K562 (cell line): Measurements from ENCODE around the gene MED16. TPM values are rescaled to one million over a fixed set of nuclear protein-coding genes. Genes with fewer than 3 reads are reported as not detected.
A peak's percentile ranks its signal among the peaks of the same experiment; 100 is the strongest.

Experiments used
- ATAC-seq: fragments of 200-7000 bp; cut with Tn5 transposase; 3 replicates; pipeline ENCODE4 v1.9.1; 2020; ENCODE audit warnings: moderate library complexity
- BruUV-seq: library from RNA; stranded (reverse); fragments of 400-500 nt; replicated peaks from 2 replicates; lab custom pipeline; 2021; lab: Mats Ljungman, UMichigan
- CTCF ChIA-PET: fragments of 300-600 bp; formaldehyde crosslinking; extraction: SDS; loops from one replicate; lab custom pipeline; 2021; ENCODE audit warnings: low intra/inter-chr PET ratio; lab: Yijun Ruan, JAX
- POLR2A ChIA-PET: fragments of 300-600, 350-650 bp; sonication (Branson Sonifier 250); formaldehyde crosslinking; extraction: SDS; loops from one replicate; lab custom pipeline; 2021; ENCODE audit warnings: antibody characterized with exemption, inconsistent platforms; lab: Yijun Ruan, JAX
- DNase-seq, 4 experiments: peaks; one replicate each; pipeline versions ENCODE4 v3.0.0 to v3.0.0-alpha.2; 2011 to 2018; ENCODE audit warnings: low spot score in 3 of 4, mixed read lengths in 3 of 4; ENCODE audit errors: extremely low read depth in 1 of 4
- FAIRE-seq: peaks from 2 replicates; lab custom pipeline; 2011; peaks lifted over from hg19 to GRCh38; lab: Jason Lieb, UNC
- H2AFZ ChIP-seq: 2 replicates; pipeline ENCODE4 v1.6.0; 2011; ENCODE audit warnings: low read depth, low read length, control low read depth, inconsistent platforms
- H3K27ac ChIP-seq: fragments of 200-600 bp; 3 replicates; pipeline ENCODE4 v1.8.0; 2011; ENCODE audit warnings: low read depth, mild to moderate bottlenecking, control low read depth, inconsistent platforms, low read length, moderate library complexity, mixed read lengths; ENCODE audit errors: extremely low read depth
- H3K27me3 ChIP-seq, 2 experiments: fragments of 300-600 bp in 1 of 2; 2 replicates in 1 of 2; 3 replicates in 1 of 2; pipeline versions ENCODE4 v1.6.0 to v1.8.0; 2011; ENCODE audit warnings: inconsistent platforms in 2 of 2, low read length in 2 of 2, mild to moderate bottlenecking in 1 of 2, mixed read lengths in 1 of 2, moderate library complexity in 1 of 2; ENCODE audit not compliant: control insufficient read depth in 2 of 2, insufficient read depth in 2 of 2
- H3K36me3 ChIP-seq: fragments of 300-600 bp; 3 replicates; pipeline ENCODE4 v1.8.0; 2011; ENCODE audit warnings: mild to moderate bottlenecking, low read length, inconsistent platforms; ENCODE audit not compliant: control insufficient read depth, insufficient read depth
- H3K4me1 ChIP-seq, 2 experiments: fragments of 200-600 bp in 1 of 2; replicated peaks in 1 of 2; 2 replicates in 1 of 2; 3 replicates in 1 of 2; pipeline versions ENCODE4 v1.5.1 to v1.8.0; 2011; ENCODE audit warnings: inconsistent platforms in 2 of 2, low read length in 2 of 2, mild to moderate bottlenecking in 1 of 2, mixed read lengths in 1 of 2, moderate library complexity in 1 of 2; ENCODE audit not compliant: control insufficient read depth in 2 of 2, insufficient read depth in 2 of 2
- H3K4me2 ChIP-seq: 2 replicates; pipeline ENCODE4 v1.6.1; 2011; ENCODE audit warnings: low read length, control low read depth, inconsistent platforms, mixed read lengths; ENCODE audit not compliant: insufficient read depth
- H3K4me3 ChIP-seq: fragments of 200-600 bp; sonication (generic), shearing (Covaris generic); 2 replicates; pipeline ENCODE4 v1.5.1; 2016; ENCODE audit warnings: control low read depth, inconsistent platforms
- H3K79me2 ChIP-seq: fragments of 200-600 bp; 3 replicates; pipeline ENCODE4 v1.8.0; 2011; ENCODE audit warnings: low read length, inconsistent platforms; ENCODE audit not compliant: control insufficient read depth, insufficient read depth
- H3K9ac ChIP-seq, 2 experiments: 2 replicates each; pipeline versions ENCODE4 v1.6.0 to v1.6.1; 2011; ENCODE audit warnings: low read depth in 2 of 2, low read length in 2 of 2, control low read depth in 1 of 2, inconsistent platforms in 1 of 2, mild to moderate bottlenecking in 1 of 2, mixed read lengths in 1 of 2; ENCODE audit not compliant: insufficient read depth in 1 of 2
- H3K9me1 ChIP-seq: one replicate; pipeline ENCODE4 v1.6.0; 2011; ENCODE audit warnings: inconsistent platforms, mild to moderate bottlenecking, low read length, moderate library complexity; ENCODE audit not compliant: control insufficient read depth, insufficient read depth
- H3K9me3 ChIP-seq: replicated peaks from 2 replicates; pipeline ENCODE4 v1.5.1; 2011; ENCODE audit warnings: low read depth, low read length, inconsistent platforms; ENCODE audit not compliant: control insufficient read depth, insufficient read depth
- H4K20me1 ChIP-seq: replicated peaks from 2 replicates; pipeline ENCODE4 v1.6.1; 2011; ENCODE audit warnings: low read length, inconsistent platforms, mixed read lengths; ENCODE audit not compliant: control insufficient read depth, insufficient read depth
- ARNT ChIP-seq, 2 experiments: fragments of 450-650 bp; IDR thresholded peaks; 2 replicates each; pipeline ENCODE4 v1.6.1; 2016; ENCODE audit warnings: mild to moderate bottlenecking in 1 of 2
- CXXC5 ChIP-seq: fragments of 250-450 bp; sonication (Bioruptor Pico); IDR thresholded peaks from 2 replicates; pipeline ENCODE4 v1.8.0; 2022; ENCODE audit warnings: inconsistent platforms, mild to moderate bottlenecking, moderate library complexity
- FOXP1 ChIP-seq: sonication (generic); formaldehyde crosslinking; IDR thresholded peaks from 2 replicates; pipeline ENCODE4 v1.8.0; 2022; ENCODE audit warnings: mild to moderate bottlenecking, missing genetic modification reagents
- NFATC3 ChIP-seq: fragments of 450-650 bp; IDR thresholded peaks from 2 replicates; pipeline ENCODE4 v1.6.1; 2017; ENCODE audit warnings: mild to moderate bottlenecking
- PHB ChIP-seq: fragments of 250-450 bp; sonication (Bioruptor Pico); IDR thresholded peaks from 2 replicates; pipeline ENCODE4 v1.5.0; 2021
- POLR3G ChIP-seq: IDR thresholded peaks from 2 replicates; pipeline ENCODE4 v1.6.1; 2011; ENCODE audit not compliant: insufficient read length, insufficient replicate concordance; ENCODE audit errors: extremely low read depth
- RFX1 ChIP-seq: fragments of 450-650 bp; IDR thresholded peaks from 2 replicates; pipeline ENCODE4 v1.6.1; 2016; ENCODE audit warnings: mild to moderate bottlenecking, moderate library complexity
- STAT5B ChIP-seq: fragments of 250-450 bp; sonication (Bioruptor Pico); IDR thresholded peaks from 2 replicates; pipeline ENCODE4 v1.8.0; 2021; ENCODE audit warnings: mild to moderate bottlenecking, inconsistent platforms
- ZNF263 ChIP-seq: sonication (generic); formaldehyde crosslinking; IDR thresholded peaks from 2 replicates; pipeline ENCODE4 v1.8.0; 2022; ENCODE audit warnings: mild to moderate bottlenecking, missing genetic modification reagents, borderline replicate concordance
- WGBS: fragments of 100-300 bp; shearing (Covaris generic); methylation state at CpG from one replicate; pipeline ENCODE4 v1.1.6; 2016; ENCODE audit warnings: low coverage, mixed read lengths; ENCODE audit not compliant: insufficient coverage; ENCODE audit errors: missing lambda C conversion rate; 5-methylcytosine and 5-hydroxymethylcytosine counted together
- in situ Hi-C: fragments of 300-500 bp; cut with MboI; formaldehyde crosslinking; loops from 4 replicates; pipeline ENCODE4 v1.15.0; 2018; ENCODE audit warnings: inconsistent platforms, mixed read lengths
- intact Hi-C: fragments of 100-400 bp; cut with micrococcal nuclease; formaldehyde crosslinking; loops from 2 replicates; pipeline ENCODE4 v1.14.2; 2022
- polyA plus RNA-seq, 8 experiments: library from polyadenylated mRNA; depleted of rRNA in 4 of 8; stranded (reverse) in 5 of 8; unstranded in 3 of 8; fragments of >200 nt; fragmentation: Nextera tagmentation in 2 of 8; fragmentation: Illumina TruSeq in 1 of 8; extraction: Ambion mirVana in 2 of 8; extraction: Trizol in 1 of 8; gene quantifications; 2 replicates each; pipeline versions ENCODE4 v1.2.1 to v1.2.3, GENCODE V29; 2011 to 2014; ENCODE audit warnings: inconsistent platforms in 1 of 8, missing spikeins in 1 of 8
- total RNA-seq, 7 experiments: library from RNA; depleted of rRNA in 6 of 7; stranded (reverse); fragments of >200 nt in 6 of 7; fragmentation: Illumina TruSeq in 2 of 7; extraction: Trizol in 2 of 7; gene quantifications; 2 replicates each; pipeline versions ENCODE4 v1.2.1 to v1.2.3, GENCODE V29; 2011 to 2021; ENCODE audit warnings: low replicate concordance in 1 of 7
- TF ChIP-seq, protein P1 (sequence below): sonication (generic); formaldehyde crosslinking; IDR thresholded peaks from 2 replicates; pipeline ENCODE4 v1.8.1; 2023; ENCODE audit warnings: mild to moderate bottlenecking, missing genetic modification reagents
- TF ChIP-seq, protein P2 (sequence below): sonication (generic); formaldehyde crosslinking; IDR thresholded peaks from 2 replicates; pipeline ENCODE4 v1.9.0; 2022; ENCODE audit warnings: mild to moderate bottlenecking, missing genetic modification reagents
- TF ChIP-seq, protein P3 (sequence below): fragments of 250-450 bp; sonication (Bioruptor Pico); IDR thresholded peaks from 2 replicates; pipeline ENCODE4 v1.4.0; 2020; ENCODE audit warnings: borderline replicate concordance
- TF ChIP-seq, protein P4 (sequence below): fragments of 450-650 bp; IDR thresholded peaks from 2 replicates; pipeline ENCODE4 v1.6.1; 2017; ENCODE audit warnings: antibody characterized with exemption, mild to moderate bottlenecking

MED16 gene
- total and polyA plus RNA-seq, 9 of the 15 experiments (the other 6 are each of a cell fraction or from before 2014, with no cell fraction given): 0.89 to 59.9 (median 8.6) TPM

- intact Hi-C loops: no loop called here
- BruUV-seq: no TSS peak
- ATAC-seq: no peak
- peak in 1 of 4 experiments; percentile 49 for DNase-seq
- H3K4me2 ChIP-seq: peak overlapping the region; percentile 85
- no peaks in the 10 kb centered on the region for H3K9me3 ChIP-seq
- peak overlapping the region; percentile 75 for H3K27ac ChIP-seq
- no peak overlapping the region for H2AFZ ChIP-seq
- no peaks in the 10 kb centered on the region for H3K27me3 ChIP-seq
- H3K9me1 ChIP-seq: no peaks in the 10 kb centered on the region
- peaks cover 71% of the 10 kb centered on the region for H3K79me2 ChIP-seq
- peaks cover 20% of the 10 kb centered on the region; the same call in 2 of the 3 replicates for H3K36me3 ChIP-seq
- no peak for FAIRE-seq
- 26% methylated on average over 40 of the region's 54 CpGs for WGBS
- peaks cover 25 to 73% of the 10 kb centered on the region in 2 experiments for H3K4me1 ChIP-seq
- H4K20me1 ChIP-seq: 0 out of 2 replicates have a peak, but pooled peaks cover 4% of the 10 kb centered on the region
- peak overlapping the region; percentile 76 to 97 for H3K9ac ChIP-seq
- ChIA-PET CTCF (no interaction called here), POLR2A (interaction anchor here (0.6 kb wide), 1 partner anchor 216 kb away, joined by 3 read pairs; the partner anchor contains the start of gene PRSS57)
- peak overlapping the region; percentile 96 for H3K4me3 ChIP-seq
- in situ Hi-C loops: no loop called here
- no peak for TF ChIP-seq POLR3G
- TF ChIP-seq CXXC5: 0 out of 2 replicates have a peak, but pooled peaks have one; percentile 30
- TF ChIP-seq STAT5B (CRISPR knock-in tag): no peak
- TF ChIP-seq PHB (CRISPR knock-in tag): no peak
- TF ChIP-seq, protein P1, sequence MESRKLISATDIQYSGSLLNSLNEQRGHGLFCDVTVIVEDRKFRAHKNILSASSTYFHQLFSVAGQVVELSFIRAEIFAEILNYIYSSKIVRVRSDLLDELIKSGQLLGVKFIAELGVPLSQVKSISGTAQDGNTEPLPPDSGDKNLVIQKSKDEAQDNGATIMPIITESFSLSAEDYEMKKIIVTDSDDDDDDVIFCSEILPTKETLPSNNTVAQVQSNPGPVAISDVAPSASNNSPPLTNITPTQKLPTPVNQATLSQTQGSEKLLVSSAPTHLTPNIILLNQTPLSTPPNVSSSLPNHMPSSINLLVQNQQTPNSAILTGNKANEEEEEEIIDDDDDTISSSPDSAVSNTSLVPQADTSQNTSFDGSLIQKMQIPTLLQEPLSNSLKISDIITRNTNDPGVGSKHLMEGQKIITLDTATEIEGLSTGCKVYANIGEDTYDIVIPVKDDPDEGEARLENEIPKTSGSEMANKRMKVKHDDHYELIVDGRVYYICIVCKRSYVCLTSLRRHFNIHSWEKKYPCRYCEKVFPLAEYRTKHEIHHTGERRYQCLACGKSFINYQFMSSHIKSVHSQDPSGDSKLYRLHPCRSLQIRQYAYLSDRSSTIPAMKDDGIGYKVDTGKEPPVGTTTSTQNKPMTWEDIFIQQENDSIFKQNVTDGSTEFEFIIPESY (CRISPR knock-in tag): peak; percentile 16; the same call in 1 of the 2 replicates
- TF ChIP-seq, protein P2, sequence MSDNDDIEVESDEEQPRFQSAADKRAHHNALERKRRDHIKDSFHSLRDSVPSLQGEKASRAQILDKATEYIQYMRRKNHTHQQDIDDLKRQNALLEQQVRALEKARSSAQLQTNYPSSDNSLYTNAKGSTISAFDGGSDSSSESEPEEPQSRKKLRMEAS: peak; percentile 78
- TF ChIP-seq, protein P3, sequence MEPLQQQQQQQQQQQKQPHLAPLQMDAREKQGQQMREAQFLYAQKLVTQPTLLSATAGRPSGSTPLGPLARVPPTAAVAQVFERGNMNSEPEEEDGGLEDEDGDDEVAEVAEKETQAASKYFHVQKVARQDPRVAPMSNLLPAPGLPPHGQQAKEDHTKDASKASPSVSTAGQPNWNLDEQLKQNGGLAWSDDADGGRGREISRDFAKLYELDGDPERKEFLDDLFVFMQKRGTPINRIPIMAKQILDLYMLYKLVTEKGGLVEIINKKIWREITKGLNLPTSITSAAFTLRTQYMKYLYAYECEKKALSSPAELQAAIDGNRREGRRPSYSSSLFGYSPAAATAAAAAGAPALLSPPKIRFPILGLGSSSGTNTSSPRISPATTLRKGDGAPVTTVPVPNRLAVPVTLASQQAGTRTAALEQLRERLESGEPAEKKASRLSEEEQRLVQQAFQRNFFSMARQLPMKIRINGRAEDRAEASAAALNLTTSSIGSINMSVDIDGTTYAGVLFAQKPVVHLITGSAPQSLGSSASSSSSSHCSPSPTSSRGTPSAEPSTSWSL (CRISPR knock-in tag): peak; percentile 15; the same call in 1 of the 2 replicates
- 0 out of 2 replicates have a peak, but pooled peaks have one; percentile 29 for TF ChIP-seq FOXP1
- TF ChIP-seq ZNF263 (CRISPR knock-in tag): peak; percentile 65; the same call in 1 of the 2 replicates
- no peak for TF ChIP-seq ARNT (IDR thresholded peaks at IDR 0.05)
- TF ChIP-seq NFATC3: no peak
- TF ChIP-seq, protein P4, sequence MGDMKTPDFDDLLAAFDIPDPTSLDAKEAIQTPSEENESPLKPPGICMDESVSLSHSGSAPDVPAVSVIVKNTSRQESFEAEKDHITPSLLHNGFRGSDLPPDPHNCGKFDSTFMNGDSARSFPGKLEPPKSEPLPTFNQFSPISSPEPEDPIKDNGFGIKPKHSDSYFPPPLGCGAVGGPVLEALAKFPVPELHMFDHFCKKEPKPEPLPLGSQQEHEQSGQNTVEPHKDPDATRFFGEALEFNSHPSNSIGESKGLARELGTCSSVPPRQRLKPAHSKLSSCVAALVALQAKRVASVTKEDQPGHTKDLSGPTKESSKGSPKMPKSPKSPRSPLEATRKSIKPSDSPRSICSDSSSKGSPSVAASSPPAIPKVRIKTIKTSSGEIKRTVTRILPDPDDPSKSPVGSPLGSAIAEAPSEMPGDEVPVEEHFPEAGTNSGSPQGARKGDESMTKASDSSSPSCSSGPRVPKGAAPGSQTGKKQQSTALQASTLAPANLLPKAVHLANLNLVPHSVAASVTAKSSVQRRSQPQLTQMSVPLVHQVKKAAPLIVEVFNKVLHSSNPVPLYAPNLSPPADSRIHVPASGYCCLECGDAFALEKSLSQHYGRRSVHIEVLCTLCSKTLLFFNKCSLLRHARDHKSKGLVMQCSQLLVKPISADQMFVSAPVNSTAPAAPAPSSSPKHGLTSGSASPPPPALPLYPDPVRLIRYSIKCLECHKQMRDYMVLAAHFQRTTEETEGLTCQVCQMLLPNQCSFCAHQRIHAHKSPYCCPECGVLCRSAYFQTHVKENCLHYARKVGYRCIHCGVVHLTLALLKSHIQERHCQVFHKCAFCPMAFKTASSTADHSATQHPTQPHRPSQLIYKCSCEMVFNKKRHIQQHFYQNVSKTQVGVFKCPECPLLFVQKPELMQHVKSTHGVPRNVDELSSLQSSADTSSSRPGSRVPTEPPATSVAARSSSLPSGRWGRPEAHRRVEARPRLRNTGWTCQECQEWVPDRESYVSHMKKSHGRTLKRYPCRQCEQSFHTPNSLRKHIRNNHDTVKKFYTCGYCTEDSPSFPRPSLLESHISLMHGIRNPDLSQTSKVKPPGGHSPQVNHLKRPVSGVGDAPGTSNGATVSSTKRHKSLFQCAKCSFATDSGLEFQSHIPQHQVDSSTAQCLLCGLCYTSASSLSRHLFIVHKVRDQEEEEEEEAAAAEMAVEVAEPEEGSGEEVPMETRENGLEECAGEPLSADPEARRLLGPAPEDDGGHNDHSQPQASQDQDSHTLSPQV: peak; percentile 63; the same call in 1 of the 2 replicates
- no peak for TF ChIP-seq RFX1
These were observed 18.4 kb upstream of the MED16 start for GRCh38 chr19:911197-912033.
